CD8-positive, alpha-beta memory T cell (primary cell): ENCODE measurements around the gene TIAM2. TPM values are rescaled to one million over a fixed set of nuclear protein-coding genes. Genes with fewer than 3 reads are reported as not detected.
"Not testable (repeated sequence)": the region's sequence is repeated elsewhere in the genome, so short reads cannot be mapped to it uniquely, and the experiment has no call there.

Experiments
- CTCF ChIA-PET: fragments of 350-600 bp; sonication (Branson Sonifier 250); formaldehyde crosslinking; loops from one replicate; lab custom pipeline; 2021; ENCODE audit warnings: antibody characterized with exemption; lab: Charles Lee
- POLR2A ChIA-PET: fragments of 350-600 bp; sonication (Branson Sonifier 250); formaldehyde crosslinking; loops from one replicate; lab custom pipeline; 2021; ENCODE audit warnings: antibody characterized with exemption; lab: Charles Lee
- DNase-seq, 5 donors: peaks; one replicate each; pipeline versions ENCODE4 v3.0.0 to v3.0.0-alpha.2; 2020 to 2022; ENCODE audit warnings: mixed read lengths in 1 of 5
- H3K27ac ChIP-seq: one replicate; pipeline ENCODE4 v1.7.0; 2013; ENCODE audit warnings: low read depth, mild to moderate bottlenecking, low read length, moderate library complexity
- H3K27me3 ChIP-seq: 2 replicates; pipeline ENCODE4 v1.7.0; 2013; ENCODE audit warnings: low read length, mild to moderate bottlenecking; ENCODE audit not compliant: insufficient read depth, poor library complexity, severe bottlenecking
- H3K36me3 ChIP-seq: 2 replicates; pipeline ENCODE4 v1.7.0; 2013; ENCODE audit warnings: mild to moderate bottlenecking, low read length, moderate library complexity; ENCODE audit not compliant: insufficient read depth
- H3K4me1 ChIP-seq: 2 replicates; pipeline ENCODE4 v1.7.0; 2013; ENCODE audit warnings: mild to moderate bottlenecking, low read length, moderate library complexity; ENCODE audit not compliant: insufficient read depth
- H3K4me3 ChIP-seq: 2 replicates; pipeline ENCODE4 v1.7.0; 2013; ENCODE audit warnings: mild to moderate bottlenecking, low read length
- H3K9me3 ChIP-seq: 2 replicates; pipeline ENCODE4 v1.7.0; 2013; ENCODE audit warnings: mild to moderate bottlenecking, low read length
- H3K27ac Mint-ChIP-seq, 8 donors: one replicate each; pipeline ENCODE4 v1.8.0; 2020 to 2021; ENCODE audit warnings: mixed read lengths in 8 of 8, mild to moderate bottlenecking in 6 of 8, inconsistent platforms in 3 of 8, moderate library complexity in 3 of 8
- H3K27me3 Mint-ChIP-seq, 2 donors: one replicate each; pipeline ENCODE4 v1.8.0; 2020 to 2021; ENCODE audit warnings: mixed read lengths in 2 of 2, mild to moderate bottlenecking in 1 of 2, moderate library complexity in 1 of 2
- H3K36me3 Mint-ChIP-seq, 3 donors: one replicate each; pipeline ENCODE4 v1.8.0; 2020 to 2021; ENCODE audit warnings: mixed read lengths in 3 of 3, inconsistent platforms in 1 of 3, mild to moderate bottlenecking in 1 of 3
- H3K4me1 Mint-ChIP-seq, 3 donors: one replicate each; pipeline ENCODE4 v1.8.0; 2020 to 2021; ENCODE audit warnings: mixed read lengths in 3 of 3, inconsistent platforms in 1 of 3, mild to moderate bottlenecking in 1 of 3
- H3K4me3 Mint-ChIP-seq, 7 donors: one replicate each; pipeline ENCODE4 v1.8.0; 2020 to 2021; ENCODE audit warnings: mixed read lengths in 7 of 7, mild to moderate bottlenecking in 6 of 7, moderate library complexity in 4 of 7, inconsistent platforms in 2 of 7
- H3K9me3 Mint-ChIP-seq, 5 donors: one replicate each; pipeline ENCODE4 v1.8.0; 2020 to 2022; ENCODE audit warnings: mixed read lengths in 5 of 5, mild to moderate bottlenecking in 3 of 5, moderate library complexity in 2 of 5, inconsistent platforms in 1 of 5
- polyA plus RNA-seq: library from polyadenylated mRNA; unstranded; fragments of 300-500 nt; fragmentation: Illumina TruSeq; gene quantifications from one replicate; pipeline ENCODE4 v1.2.3, GENCODE V29; 2021
- total RNA-seq, 2 experiments: library from RNA; stranded (reverse); gene quantifications; one replicate each; pipeline ENCODE4 v1.2.3, GENCODE V29; 2021

The TIAM2 gene
- total and polyA plus RNA-seq, 3 experiments from 2014 or later: 1.1 to 31.1 (median 24.5) TPM

GRCh38 chr6:155261111-155261900 is 266.2 kb downstream of the TIAM2 start:
- ChIA-PET CTCF (no interaction called here), POLR2A (no interaction called here)
- Histone ChIP-seq H3K27me3 (no peaks in the 10 kb centered on the region), H3K4me1 (no peaks in the 10 kb centered on the region), H3K4me3 (no peak overlapping the region), H3K27ac (no peak overlapping the region), H3K9me3 (no peaks in the 10 kb centered on the region), H3K36me3 (peaks cover 11% of the 10 kb centered on the region)
- H3K4me1 Mint-ChIP-seq: peaks cover 2 to 17% (median 6%) of the 10 kb centered on the region in 3 donors
- no peaks in the 10 kb centered on the region for H3K27me3 Mint-ChIP-seq
- H3K9me3 Mint-ChIP-seq: no peaks in the 10 kb centered on the region
- no peak overlapping the region for H3K4me3 Mint-ChIP-seq
- no peak for DNase-seq
- peaks cover 3 to 86% (median 8%) of the 10 kb centered on the region in 3 donors for H3K36me3 Mint-ChIP-seq
- peak overlapping the region in 5 of 8 donors; percentile 2 to 76 (median 16) for H3K27ac Mint-ChIP-seq

GRCh38 chr6:155262655-155263054 is 267.5 kb downstream of the TIAM2 start:
- DNase-seq: no peak
- H3K27ac ChIP-seq: no peak overlapping the region
- H3K9me3 ChIP-seq: no peaks in the 10 kb centered on the region
- no peaks in the 10 kb centered on the region for H3K27me3 ChIP-seq
- Mint-ChIP-seq H3K27ac (peak overlapping the region in 6 of 8 donors; percentile 2 to 88 (median 58)), H3K9me3 (no peaks in the 10 kb centered on the region), H3K27me3 (no peaks in the 10 kb centered on the region), H3K4me1 (peaks cover 2 to 17% (median 9%) of the 10 kb centered on the region in 3 donors), H3K36me3 (peaks cover 3 to 81% (median 6%) of the 10 kb centered on the region in 3 donors), H3K4me3 (no peak overlapping the region)
- no peaks in the 10 kb centered on the region for H3K4me1 ChIP-seq
- no peak overlapping the region for H3K4me3 ChIP-seq
- peaks cover 11% of the 10 kb centered on the region for H3K36me3 ChIP-seq
- POLR2A ChIA-PET: no interaction called here
- CTCF ChIA-PET: interaction anchor here (0.7 kb wide), 1 partner anchor 85 kb away, joined by 3 read pairs; no protein-coding TSS in a partner anchor

GRCh38 chr6:155263373-155264063 is 268.4 kb downstream of the TIAM2 start, which contains the start of gene CLDN20:
TSS of gene CLDN20 (plus strand) at chr6:155264013. CDS start at chr6:155275720, 11,707 bp downstream.
- peak within 1 kb of the TSS in 5 of 8 donors; percentile 34 to 52 (median 45) for H3K27ac Mint-ChIP-seq
- CTCF ChIA-PET: interaction anchor here (1.5 kb wide), 1 partner anchor 13 kb away, joined by 3 read pairs; no protein-coding TSS in a partner anchor

GRCh38 chr6:155264693-155265320 is 269.7 kb downstream of the TIAM2 start:
- H3K9me3 ChIP-seq: no peaks in the 10 kb centered on the region
- Mint-ChIP-seq H3K36me3 (peaks cover 3 to 69% (median 10%) of the 10 kb centered on the region in 3 donors), H3K4me3 (no peak overlapping the region), H3K27ac (peak overlapping the region in 3 of 8 donors; percentile 5 to 45 (median 6)), H3K4me1 (peaks cover 8 to 24% (median 17%) of the 10 kb centered on the region in 3 donors), H3K9me3 (no peaks in the 10 kb centered on the region), H3K27me3 (no peaks in the 10 kb centered on the region)
- H3K36me3 ChIP-seq: peaks cover under 1% of the 10 kb centered on the region
- H3K27ac ChIP-seq: no peak overlapping the region
- ChIA-PET CTCF (interaction anchor here (1.5 kb wide), 1 partner anchor 12 kb away, joined by 3 read pairs; no protein-coding TSS in a partner anchor), POLR2A (no interaction called here)
- H3K4me1 ChIP-seq: no peaks in the 10 kb centered on the region
- no peaks in the 10 kb centered on the region for H3K27me3 ChIP-seq
- H3K4me3 ChIP-seq: no peak overlapping the region
- no peak for DNase-seq

More at GRCh38 chr6:155263373-155264063, 268.4 kb downstream of the TIAM2 start, which contains the start of gene CLDN20:
- H3K4me3 Mint-ChIP-seq: no peak within 1 kb of the TSS
- H3K9me3 Mint-ChIP-seq: no peaks in the 10 kb centered on the region
- Histone ChIP-seq H3K9me3 (no peaks in the 10 kb centered on the region), H3K36me3 (peaks cover 8% of the 10 kb centered on the region), H3K4me3 (no peak within 1 kb of the TSS), H3K4me1 (no peaks in the 10 kb centered on the region), H3K27me3 (no peaks in the 10 kb centered on the region), H3K27ac (no peak within 1 kb of the TSS)
- no peaks in the 10 kb centered on the region for H3K27me3 Mint-ChIP-seq
- POLR2A ChIA-PET: no interaction called here
- peaks cover 8 to 24% (median 16%) of the 10 kb centered on the region in 3 donors for H3K4me1 Mint-ChIP-seq
- H3K36me3 Mint-ChIP-seq: peaks cover 3 to 78% (median 9%) of the 10 kb centered on the region in 3 donors
- DNase-seq: no peak

GRCh38 chr6:155265843-155266535 is 270.9 kb downstream of the TIAM2 start:
- no peaks in the 10 kb centered on the region for H3K36me3 ChIP-seq
- no peak overlapping the region for H3K4me3 ChIP-seq
- no peaks in the 10 kb centered on the region for H3K4me1 ChIP-seq
- no peak for DNase-seq
- no peaks in the 10 kb centered on the region for H3K27me3 Mint-ChIP-seq
- peaks cover 9 to 24% (median 17%) of the 10 kb centered on the region in 3 donors for H3K4me1 Mint-ChIP-seq
- no peaks in the 10 kb centered on the region for H3K9me3 ChIP-seq
- POLR2A ChIA-PET: no interaction called here
- no peak overlapping the region for H3K27ac Mint-ChIP-seq
- H3K27ac ChIP-seq: no peak overlapping the region
- CTCF ChIA-PET: no interaction called here
- H3K9me3 Mint-ChIP-seq: no peaks in the 10 kb centered on the region
- H3K4me3 Mint-ChIP-seq: no peak overlapping the region
- peaks cover 3 to 64% (median 12%) of the 10 kb centered on the region in 3 donors for H3K36me3 Mint-ChIP-seq
- H3K27me3 ChIP-seq: no peaks in the 10 kb centered on the region

- Histone ChIP-seq H3K36me3 (no peaks in the 10 kb centered on the region), H3K4me3 (no peak overlapping the region), H3K27me3 (no peaks in the 10 kb centered on the region), H3K4me1 (no peaks in the 10 kb centered on the region), H3K9me3 (no peaks in the 10 kb centered on the region), H3K27ac (no peak overlapping the region)
- H3K27ac Mint-ChIP-seq: no peak overlapping the region
- CTCF ChIA-PET: interaction anchor here (0.7 to 1.5 kb wide), 3 partner anchors 10 to 339 kb away, joined by 3 to 6 read pairs (median 4); no protein-coding TSS in a partner anchor
- peaks cover 0 to 60% (median 12%) of the 10 kb centered on the region in 3 donors for H3K36me3 Mint-ChIP-seq
- H3K27me3 Mint-ChIP-seq: no peaks in the 10 kb centered on the region
- H3K4me1 Mint-ChIP-seq: peaks cover 8 to 17% (median 14%) of the 10 kb centered on the region in 3 donors
- no peak for DNase-seq
- no peaks in the 10 kb centered on the region for H3K9me3 Mint-ChIP-seq
- no peak overlapping the region for H3K4me3 Mint-ChIP-seq
- POLR2A ChIA-PET: no interaction called here
Measured at GRCh38 chr6:155267411-155267810, 272.3 kb downstream of the TIAM2 start.

GRCh38 chr6:155268088-155268867 is 273.2 kb downstream of the TIAM2 start:
- H3K27ac Mint-ChIP-seq: peak overlapping the region in 3 of 8 donors; percentile 2 to 70 (median 52)

More at GRCh38 chr6:155268088-155268867, 273.2 kb downstream of the TIAM2 start:
- DNase-seq: peak in 1 of 5 donors; percentile 13
- H3K9me3 Mint-ChIP-seq, H3K27me3 Mint-ChIP-seq, H3K36me3 ChIP-seq, POLR2A ChIA-PET, H3K27me3 ChIP-seq, H3K9me3 ChIP-seq, H3K4me3 ChIP-seq, H3K4me1 ChIP-seq, H3K27ac ChIP-seq, H3K4me3 Mint-ChIP-seq: not testable (repeated sequence)
- CTCF ChIA-PET: interaction anchor here (1.3 to 1.5 kb wide), 2 partner anchors 11 to 340 kb away, joined by 3 to 6 read pairs; no protein-coding TSS in a partner anchor
- peaks cover 0 to 64% (median 16%) of the 10 kb centered on the region in 3 donors for H3K36me3 Mint-ChIP-seq
- peaks cover 12 to 14% (median 12%) of the 10 kb centered on the region in 3 donors for H3K4me1 Mint-ChIP-seq
